HCT116 (cell line): ENCODE data around the gene HS3ST2. TPM values are rescaled to one million over a fixed set of nuclear protein-coding genes. Genes with fewer than 3 reads are reported as not detected.

Source experiments
- ATAC-seq: fragments of 200-7000 bp; cut with Tn5 transposase; 2 replicates; pipeline ENCODE4 v1.9.1; 2020; ENCODE audit warnings: mild to moderate bottlenecking, moderate library complexity
- BruUV-seq: library from RNA; stranded (reverse); fragments of 400-500 nt; replicated peaks from 2 replicates; lab custom pipeline; 2021; lab: Mats Ljungman, UMichigan
- CTCF ChIA-PET: fragments of 300-600 bp; sonication (Branson Sonifier 250); formaldehyde crosslinking; loops from one replicate; lab custom pipeline; 2021; ENCODE audit warnings: antibody characterized with exemption; lab: Charles Lee
- POLR2A ChIA-PET: fragments of 300-600, 350-600 bp; sonication (Branson Sonifier 250); formaldehyde crosslinking; loops from one replicate; lab custom pipeline; 2021; ENCODE audit warnings: antibody characterized with exemption; lab: Charles Lee
- RAD21 ChIA-PET, 2 experiments: fragments of 300-600 bp; sonication (Branson Sonifier 250); formaldehyde crosslinking; loops; one replicate each; lab custom pipeline; 2023; ENCODE audit warnings: low total read pairs in 2 of 2; ENCODE audit not compliant: uncharacterized antibody in 2 of 2, unreplicated experiment in 2 of 2, low non-redundant PET in 1 of 2; lab: Charles Lee
- DNase-seq: peaks from one replicate; pipeline ENCODE4 v3.0.0-alpha.2; 2010; ENCODE audit warnings: low read depth, low spot score
- H2AFZ ChIP-seq: fragments of 200-600 bp; shearing (Covaris generic), sonication (generic); 2 replicates; pipeline ENCODE4 v1.6.1; 2017; ENCODE audit warnings: low read depth, mixed run types, mixed read lengths, antibody characterized with exemption, low read length; ENCODE audit not compliant: poor library complexity, severe bottlenecking
- H3K27ac ChIP-seq: 2 replicates; pipeline ENCODE4 v1.5.1; 2012; ENCODE audit warnings: low read depth, low read length
- H3K27me3 ChIP-seq: fragments of 200-600 bp; sonication (generic); 2 replicates; pipeline ENCODE4 v1.6.1; 2016; ENCODE audit warnings: mixed run types, low read length, mixed read lengths; ENCODE audit not compliant: insufficient read depth
- H3K36me3 ChIP-seq, 2 experiments: fragments of 200-500 bp in 1 of 2; fragments of 200-600 bp in 1 of 2; sonication (Bioruptor generic) in 1 of 2; sonication (generic) in 1 of 2; 2 replicates each; pipeline versions ENCODE4 v1.5.1 to v1.6.1; 2014 to 2016; ENCODE audit warnings: low read length in 2 of 2, inconsistent platforms in 1 of 2, mixed read lengths in 1 of 2, mixed run types in 1 of 2; ENCODE audit not compliant: insufficient read depth in 2 of 2, control insufficient read depth in 1 of 2
- H3K4me1 ChIP-seq, 2 experiments: fragments of 200-600 bp in 1 of 2; sonication (generic) in 1 of 2; 2 replicates each; pipeline versions ENCODE4 v1.5.1 to v1.6.1; 2012 to 2017; ENCODE audit warnings: low read length in 2 of 2, inconsistent platforms in 1 of 2, mild to moderate bottlenecking in 1 of 2, mixed read lengths in 1 of 2, mixed run types in 1 of 2, moderate library complexity in 1 of 2; ENCODE audit not compliant: insufficient read depth in 2 of 2, control insufficient read depth in 1 of 2
- H3K4me2 ChIP-seq: fragments of 200-600 bp; sonication (generic); 2 replicates; pipeline ENCODE4 v1.6.1; 2017; ENCODE audit warnings: mixed run types, low read length, mixed read lengths
- H3K4me3 ChIP-seq, 2 experiments: fragments of 200-600 bp in 1 of 2; sonication (generic) in 1 of 2; replicated peaks in 1 of 2; 2 replicates each; pipeline ENCODE4 v1.5.1; 2011 to 2016; ENCODE audit warnings: low read length in 2 of 2, control low read depth in 1 of 2, low read depth in 1 of 2, mild to moderate bottlenecking in 1 of 2, mixed read lengths in 1 of 2, mixed run types in 1 of 2
- H3K79me2 ChIP-seq: fragments of 200-600 bp; sonication (generic); 2 replicates; pipeline ENCODE4 v1.6.1; 2017; ENCODE audit warnings: mild to moderate bottlenecking, mixed run types, low read length, moderate library complexity, mixed read lengths; ENCODE audit not compliant: insufficient read depth
- H3K9ac ChIP-seq: fragments of 200-600 bp; sonication (generic); 2 replicates; pipeline ENCODE4 v1.6.1; 2016; ENCODE audit warnings: low read length, mixed read lengths
- H3K9me2 ChIP-seq: fragments of 200-600 bp; sonication (generic), shearing (Covaris generic); 2 replicates; pipeline ENCODE4 v1.6.1; 2017; ENCODE audit warnings: mixed run types, mild to moderate bottlenecking, moderate library complexity; ENCODE audit not compliant: insufficient read depth
- H3K9me3 ChIP-seq, 2 experiments: fragments of 200-500 bp in 1 of 2; fragments of 200-600 bp in 1 of 2; sonication (Bioruptor generic) in 1 of 2; sonication (generic) in 1 of 2; 2 replicates each; pipeline ENCODE4 v1.6.1; 2014 to 2017; ENCODE audit warnings: low read length in 2 of 2, mixed read lengths in 2 of 2, inconsistent platforms in 1 of 2, low read depth in 1 of 2, mild to moderate bottlenecking in 1 of 2, mixed run types in 1 of 2, moderate library complexity in 1 of 2; ENCODE audit not compliant: control insufficient read depth in 1 of 2, insufficient read depth in 1 of 2
- H4K20me1 ChIP-seq: fragments of 200-600 bp; sonication (generic), shearing (Covaris generic); 2 replicates; pipeline ENCODE4 v1.6.1; 2017; ENCODE audit warnings: mixed run types, mild to moderate bottlenecking, moderate library complexity; ENCODE audit not compliant: insufficient read depth
- ATF3 ChIP-seq: IDR thresholded peaks from 2 replicates; pipeline ENCODE4 v1.6.1; 2012
- CEBPB ChIP-seq: IDR thresholded peaks from 2 replicates; pipeline ENCODE4 v1.6.1; 2012; ENCODE audit warnings: low read depth
- ELF1 ChIP-seq: IDR thresholded peaks from 2 replicates; pipeline ENCODE4 v1.6.1; 2012; ENCODE audit warnings: low read depth, borderline replicate concordance
- EZH2 ChIP-seq: fragments of 200-600 bp; sonication (generic); IDR thresholded peaks from 2 replicates; pipeline ENCODE4 v1.6.1; 2017; ENCODE audit warnings: antibody characterized with exemption, mixed run types
- JUND ChIP-seq: IDR thresholded peaks from 2 replicates; pipeline ENCODE4 v1.6.1; 2012
- POLR2A ChIP-seq: IDR thresholded peaks from 2 replicates; pipeline ENCODE4 v1.7.0; 2011; ENCODE audit warnings: borderline replicate concordance; ENCODE audit not compliant: insufficient read depth, insufficient read length; ENCODE audit errors: extremely low read depth
- POLR2AphosphoS5 ChIP-seq: IDR thresholded peaks from 2 replicates; pipeline ENCODE4 v1.6.1; 2011; ENCODE audit warnings: mild to moderate bottlenecking, low read depth, low read length, moderate library complexity
- RAD21 ChIP-seq: IDR thresholded peaks from 2 replicates; pipeline ENCODE4 v1.6.1; 2012; ENCODE audit warnings: low read depth, mild to moderate bottlenecking
- SP1 ChIP-seq: IDR thresholded peaks from 2 replicates; pipeline ENCODE4 v1.6.1; 2012; ENCODE audit warnings: low read depth
- YY1 ChIP-seq: IDR thresholded peaks from 2 replicates; pipeline ENCODE4 v1.6.1; 2011; ENCODE audit warnings: low read length, low read depth, moderate library complexity, mild to moderate bottlenecking; ENCODE audit not compliant: insufficient replicate concordance; ENCODE audit errors: extremely low read depth
- ZNF274 ChIP-seq: fragments of 200-500 bp; sonication (Bioruptor generic); IDR thresholded peaks from 2 replicates; pipeline ENCODE4 v1.6.1; 2014; ENCODE audit warnings: mild to moderate bottlenecking, low read depth, low read length, inconsistent platforms
- intact Hi-C: fragments of 100-400 bp; cut with micrococcal nuclease; formaldehyde crosslinking; loops from 2 replicates; pipeline ENCODE4 v1.10.0; 2022
- total RNA-seq: library from RNA; stranded (reverse); gene quantifications from one replicate; pipeline ENCODE4 v1.2.1, GENCODE V29; 2021; ENCODE audit not compliant: unreplicated experiment
- TF ChIP-seq, protein P1 (sequence below): IDR thresholded peaks from 2 replicates; pipeline ENCODE4 v1.6.1; 2011; ENCODE audit warnings: mild to moderate bottlenecking, low read length, moderate library complexity; ENCODE audit not compliant: insufficient replicate concordance; ENCODE audit errors: extremely low read depth

Gene HS3ST2
- total RNA-seq, 1 experiment from 2014 or later = not detected

DNA sequence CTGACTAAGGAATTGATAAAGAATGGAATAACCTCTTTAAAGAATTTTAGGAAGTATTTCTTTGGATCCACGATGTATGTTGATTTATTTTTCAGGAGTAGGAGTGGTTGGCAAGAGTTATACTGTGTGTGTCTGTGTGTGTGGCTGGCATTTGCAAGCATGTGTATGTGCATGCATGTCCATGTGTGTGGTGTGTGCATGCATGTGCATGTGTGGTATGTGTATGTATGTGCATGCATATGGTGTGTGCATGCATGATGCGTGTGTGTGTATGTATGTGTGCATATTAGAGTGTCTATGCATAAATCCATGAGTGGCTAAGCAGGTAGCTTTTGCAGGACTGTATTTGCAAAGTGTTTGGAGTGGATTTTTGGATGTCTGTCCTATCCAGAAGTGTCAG, 120.8 kb downstream of the HS3ST2 start:
- no peaks in the 10 kb centered on the region for H3K79me2 ChIP-seq
- H2AFZ ChIP-seq = no peak overlapping the region
- intact Hi-C loops = no loop called here
- H3K9me2 ChIP-seq = no peaks in the 10 kb centered on the region
- no peak overlapping the region for H3K27ac ChIP-seq
- POLR2A ChIA-PET = no interaction called here
- H3K27me3 ChIP-seq = peaks cover 35% of the 10 kb centered on the region
- H3K4me1 ChIP-seq = no peaks in the 10 kb centered on the region; a peak in 1 of 4 replicates
- no peaks in the 10 kb centered on the region for H4K20me1 ChIP-seq
- no peak overlapping the region for H3K4me2 ChIP-seq
- H3K36me3 ChIP-seq = no peaks in the 10 kb centered on the region
- CTCF ChIA-PET = no interaction called here
- H3K9me3 ChIP-seq = no peaks in the 10 kb centered on the region
- no peak overlapping the region for H3K9ac ChIP-seq
- no TSS peak for BruUV-seq
- no peak for TF ChIP-seq ZNF274
- TF ChIP-seq SP1 = no peak
- TF ChIP-seq EZH2 = no peak
- TF ChIP-seq RAD21 = no peak
- TF ChIP-seq, protein P1, sequence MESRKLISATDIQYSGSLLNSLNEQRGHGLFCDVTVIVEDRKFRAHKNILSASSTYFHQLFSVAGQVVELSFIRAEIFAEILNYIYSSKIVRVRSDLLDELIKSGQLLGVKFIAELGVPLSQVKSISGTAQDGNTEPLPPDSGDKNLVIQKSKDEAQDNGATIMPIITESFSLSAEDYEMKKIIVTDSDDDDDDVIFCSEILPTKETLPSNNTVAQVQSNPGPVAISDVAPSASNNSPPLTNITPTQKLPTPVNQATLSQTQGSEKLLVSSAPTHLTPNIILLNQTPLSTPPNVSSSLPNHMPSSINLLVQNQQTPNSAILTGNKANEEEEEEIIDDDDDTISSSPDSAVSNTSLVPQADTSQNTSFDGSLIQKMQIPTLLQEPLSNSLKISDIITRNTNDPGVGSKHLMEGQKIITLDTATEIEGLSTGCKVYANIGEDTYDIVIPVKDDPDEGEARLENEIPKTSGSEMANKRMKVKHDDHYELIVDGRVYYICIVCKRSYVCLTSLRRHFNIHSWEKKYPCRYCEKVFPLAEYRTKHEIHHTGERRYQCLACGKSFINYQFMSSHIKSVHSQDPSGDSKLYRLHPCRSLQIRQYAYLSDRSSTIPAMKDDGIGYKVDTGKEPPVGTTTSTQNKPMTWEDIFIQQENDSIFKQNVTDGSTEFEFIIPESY = no peak
- TF ChIP-seq YY1 = no peak
- no peak overlapping the region for H3K4me3 ChIP-seq
- no peak for ATAC-seq
- no peak for DNase-seq
- RAD21 ChIA-PET = no interaction called here

DNA sequence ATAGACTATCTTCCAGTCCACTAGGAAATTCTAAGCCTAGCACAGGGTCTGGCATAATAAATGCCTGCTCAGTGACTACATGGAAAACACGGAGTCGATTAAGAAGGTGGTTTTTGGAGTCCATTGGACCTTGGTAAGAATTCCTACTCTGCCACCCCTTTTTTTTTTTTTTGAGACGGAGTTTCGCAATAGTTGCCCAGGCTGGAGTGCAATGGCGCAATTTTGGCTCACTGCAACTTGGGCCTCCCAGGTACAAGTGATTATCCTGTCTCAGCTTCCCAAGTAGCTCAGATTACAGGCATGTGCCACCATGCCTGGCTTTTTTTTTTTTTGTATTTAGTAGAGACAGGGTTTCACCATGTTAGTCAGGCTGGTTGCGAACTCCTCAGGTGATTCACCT, 123.2 kb downstream of the HS3ST2 start:
- Histone ChIP-seq H4K20me1 (no peaks in the 10 kb centered on the region), H2AFZ (no peak overlapping the region), H3K36me3 (no peaks in the 10 kb centered on the region), H3K79me2 (no peaks in the 10 kb centered on the region), H3K9me2 (no peaks in the 10 kb centered on the region), H3K27me3 (peaks cover 22% of the 10 kb centered on the region), H3K4me2 (no peak overlapping the region), H3K4me3 (no peak overlapping the region), H3K9ac (no peak overlapping the region), H3K9me3 (no peaks in the 10 kb centered on the region), H3K4me1 (no peaks in the 10 kb centered on the region; a peak in 1 of 4 replicates), H3K27ac (no peak overlapping the region)
- no peak for DNase-seq
- ChIA-PET POLR2A (no interaction called here), CTCF (no interaction called here), RAD21 (no interaction called here)
- no peak for ATAC-seq
- intact Hi-C loops = no loop called here
- no peak for TF ChIP-seq ATF3
- TF ChIP-seq JUND = no peak
- TF ChIP-seq CEBPB = peak; percentile 40; the same call in 1 of the 2 replicates
- no peak for TF ChIP-seq ELF1
- no peak for TF ChIP-seq POLR2AphosphoS5
- no peak for TF ChIP-seq POLR2A
- TF ChIP-seq SP1 = no peak
- no peak for TF ChIP-seq EZH2
- no TSS peak for BruUV-seq
